ENCODE measurements around the gene SCN8A.

The SCN8A gene

DNA sequence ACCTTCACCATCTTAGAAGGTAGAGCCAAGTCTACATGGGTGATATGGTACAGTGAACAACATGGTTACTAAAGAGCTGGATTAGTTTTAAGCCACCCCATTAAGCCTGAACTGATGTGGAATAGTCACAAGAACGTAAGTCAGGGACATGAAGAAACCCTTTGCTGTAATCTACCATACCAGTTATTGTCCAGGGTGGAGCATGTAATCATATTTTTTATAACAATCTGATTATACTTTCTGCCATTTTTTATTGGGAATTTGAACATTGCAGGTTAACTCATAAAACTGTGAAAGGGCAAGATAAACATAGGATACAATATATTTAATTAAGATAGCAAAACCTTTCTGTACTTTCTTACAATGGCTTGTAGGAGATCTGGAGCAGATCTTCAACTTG is 153.9 kb downstream of the SCN8A start:
- Histone ChIP-seq H3K27ac (no peak overlapping the region), H3K36me3 (replicated peaks) (no peaks in the 10 kb centered on the region), H3K4me3 (ENCODE audit: low read depth, low read length) (no peak overlapping the region), H3K27me3 (replicated peaks) (no peaks in the 10 kb centered on the region)
- TF ChIP-seq CTCF (IDR thresholded peaks at IDR 0.05; ENCODE audit: low read depth, low read length, missing control alignments) = no peak
- in situ Hi-C loops (cut with HindIII; ENCODE audit: low pct_ligation_motif_present, low sequenced_read_pairs) = no loop called here
- no peak for DNase-seq

- no peaks in the 10 kb centered on the region for H3K36me3 ChIP-seq (replicated peaks)
- H3K4me3 ChIP-seq (ENCODE audit: low read depth, low read length) = no peak overlapping the region
- TF ChIP-seq CTCF (IDR thresholded peaks at IDR 0.05; ENCODE audit: low read depth, low read length, missing control alignments) = no peak
- H3K27ac ChIP-seq = no peak overlapping the region
- DNase-seq = no peak
- in situ Hi-C loops (cut with HindIII; ENCODE audit: low pct_ligation_motif_present, low sequenced_read_pairs) = no loop called here
- no peaks in the 10 kb centered on the region for H3K27me3 ChIP-seq (replicated peaks)
Observed at GRCh38 chr12:51746416-51746815, 155.4 kb downstream of the SCN8A start.

GRCh38 chr12:51748235-51748634 is 157.2 kb downstream of the SCN8A start:
- H3K27me3 ChIP-seq (replicated peaks) = no peaks in the 10 kb centered on the region
- no peaks in the 10 kb centered on the region for H3K36me3 ChIP-seq (replicated peaks)
- H3K4me3 ChIP-seq (ENCODE audit: low read depth, low read length) = no peak overlapping the region
- no peak for TF ChIP-seq CTCF (IDR thresholded peaks at IDR 0.05; ENCODE audit: low read depth, low read length, missing control alignments)
- no peak overlapping the region for H3K27ac ChIP-seq
- in situ Hi-C loops (cut with HindIII; ENCODE audit: low pct_ligation_motif_present, low sequenced_read_pairs) = no loop called here
- DNase-seq = no peak

DNA sequence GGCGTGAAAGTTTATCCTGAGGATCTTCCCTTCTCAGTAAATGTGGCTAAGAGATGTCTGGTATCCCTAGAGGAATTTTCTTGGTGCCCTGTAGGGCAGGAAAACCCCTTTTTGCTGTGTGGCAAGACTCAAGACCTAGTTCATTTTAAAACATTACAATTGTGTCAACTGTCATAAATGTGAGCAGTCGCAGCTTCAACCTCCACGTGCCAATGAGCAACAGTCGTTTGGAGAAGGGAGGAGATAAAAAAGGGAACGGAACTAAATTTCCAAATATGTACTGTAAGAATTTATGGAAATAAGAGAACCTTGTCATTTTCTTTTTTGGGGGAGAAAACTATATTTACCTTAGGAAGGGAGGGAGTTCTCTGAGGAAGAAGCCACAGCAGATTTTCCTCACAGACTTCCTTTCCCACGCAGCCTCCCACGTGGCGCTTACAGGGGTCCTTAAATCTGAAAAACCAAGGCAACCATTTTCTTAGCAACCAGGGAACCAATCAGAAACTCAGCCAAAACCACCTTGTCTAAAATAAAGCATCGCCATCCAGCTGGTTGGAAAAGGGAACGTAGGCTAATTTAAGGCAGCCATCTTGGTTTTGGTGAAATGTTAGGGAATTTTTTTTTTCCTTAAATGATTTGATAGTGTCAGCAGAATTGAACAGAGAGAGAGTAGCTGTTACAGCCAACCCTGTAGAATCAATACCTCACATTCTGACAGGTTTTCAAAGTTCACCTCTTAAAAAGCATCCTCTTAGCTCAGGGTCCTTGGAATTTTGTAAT is 158.4 kb downstream of the SCN8A start:
- Histone ChIP-seq H3K27ac (no peak overlapping the region), H3K36me3 (replicated peaks) (no peaks in the 10 kb centered on the region), H3K27me3 (replicated peaks) (no peaks in the 10 kb centered on the region), H3K4me3 (ENCODE audit: low read depth, low read length) (no peak overlapping the region)
- in situ Hi-C loops (cut with HindIII; ENCODE audit: low pct_ligation_motif_present, low sequenced_read_pairs) = no loop called here
- no peak for DNase-seq
- no peak for TF ChIP-seq CTCF (IDR thresholded peaks at IDR 0.05; ENCODE audit: low read depth, low read length, missing control alignments)

DNA sequence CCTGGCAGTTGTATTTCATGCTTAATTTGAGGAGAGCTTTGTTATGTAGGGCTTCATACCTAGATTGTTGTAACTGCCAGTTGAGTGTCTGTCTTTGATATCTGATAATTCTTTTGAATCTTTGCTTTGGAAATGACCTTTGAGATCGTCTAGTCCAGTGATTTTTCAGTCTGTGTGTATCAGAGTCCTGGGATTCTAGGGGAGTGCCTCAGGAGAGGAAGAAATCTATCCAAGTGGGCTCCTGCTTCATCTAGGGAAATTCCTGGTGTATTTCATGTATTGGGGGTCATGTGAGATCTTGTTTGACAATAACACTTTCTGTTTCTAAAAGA is 158.9 kb downstream of the SCN8A start:
- Histone ChIP-seq H3K27ac (no peak overlapping the region), H3K36me3 (replicated peaks) (no peaks in the 10 kb centered on the region), H3K4me3 (ENCODE audit: low read depth, low read length) (no peak overlapping the region), H3K27me3 (replicated peaks) (no peaks in the 10 kb centered on the region)
- no peak for TF ChIP-seq CTCF (IDR thresholded peaks at IDR 0.05; ENCODE audit: low read depth, low read length, missing control alignments)
- in situ Hi-C loops (cut with HindIII; ENCODE audit: low pct_ligation_motif_present, low sequenced_read_pairs) = no loop called here
- no peak for DNase-seq

DNA sequence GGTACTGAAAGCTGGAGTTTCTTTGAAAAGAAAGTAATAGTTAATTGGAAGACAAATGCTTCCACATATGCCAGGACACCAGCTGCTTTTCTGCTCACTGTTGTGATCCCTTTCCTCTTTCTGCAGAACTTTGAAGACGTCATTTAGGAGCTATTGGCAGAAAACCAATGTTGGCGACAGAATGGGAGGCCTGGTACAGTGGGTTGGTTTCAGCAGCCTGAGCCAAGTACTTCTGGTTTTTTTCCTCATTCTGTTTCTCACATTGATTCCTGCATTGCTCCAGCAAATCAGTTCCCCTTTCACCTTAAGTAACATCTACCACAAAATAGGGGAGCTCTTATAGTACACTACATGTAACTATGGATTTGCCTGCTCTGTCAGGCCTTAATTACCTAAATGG is 160.6 kb downstream of the SCN8A start:
- in situ Hi-C loops (cut with HindIII; ENCODE audit: low pct_ligation_motif_present, low sequenced_read_pairs) = no loop called here
- no peak for DNase-seq
- no peak overlapping the region for H3K27ac ChIP-seq
- no peak overlapping the region for H3K4me3 ChIP-seq (ENCODE audit: low read depth, low read length)
- H3K27me3 ChIP-seq (replicated peaks) = no peaks in the 10 kb centered on the region
- H3K36me3 ChIP-seq (replicated peaks) = no peaks in the 10 kb centered on the region
- no peak for TF ChIP-seq CTCF (IDR thresholded peaks at IDR 0.05; ENCODE audit: low read depth, low read length, missing control alignments)

All from brain microvascular endothelial cell (primary cell).